Activated CD4-positive, CD25-positive, alpha-beta regulatory T cell treated with anti-CD3 and anti-CD28 coated beads, Interleukin-2, amount 50 U/mL, for 24 hours (primary cell): Measurements from ENCODE around the gene ABHD17B.
"Not testable (repeated sequence)": the region's sequence is repeated elsewhere in the genome, so short reads cannot be mapped to it uniquely, and the experiment has no call there.

Experiments used
- ATAC-seq, 2 donors: fragments of 150-1000 bp; cut with Tn5 transposase; one replicate each; pipeline ENCODE4 v1.10.0; 2021; ENCODE audit warnings: mild to moderate bottlenecking in 1 of 2, moderate library complexity in 1 of 2

The ABHD17B gene

GRCh38 chr9:71911061-71911907 is at the start of gene ABHD17B, which contains the start of gene C9orf85:
Gene ABHD17B (minus strand): TSS chr9:71911193. CDS start chr9:71875080, 36,113 bp downstream.
Gene C9orf85 (plus strand): TSS chr9:71911639. CDS start chr9:71911735, 96 bp downstream.
- peak; percentile 93 to 94 for ATAC-seq

- no peak for ATAC-seq
These were observed 44.4 kb upstream of the ABHD17B start for GRCh38 chr9:71955300-71955915.

- not testable (repeated sequence) for ATAC-seq
These were observed 43.7 kb upstream of the ABHD17B start for GRCh38 chr9:71954652-71955051.

- no peak for ATAC-seq
These were observed 33.9 kb upstream of the ABHD17B start for GRCh38 chr9:71944754-71945375.

- no peak for ATAC-seq
These were observed 31.1 kb upstream of the ABHD17B start for GRCh38 chr9:71941998-71942567.

- no peak for ATAC-seq
These were observed 30.1 kb upstream of the ABHD17B start for GRCh38 chr9:71941060-71941568.

- ATAC-seq = no peak
These were observed 26.9 kb upstream of the ABHD17B start for GRCh38 chr9:71937898-71938297.

GRCh38 chr9:71937070-71937625 is 26.2 kb upstream of the ABHD17B start:
- ATAC-seq = no peak

- no peak for ATAC-seq
These were observed 25.1 kb upstream of the ABHD17B start for GRCh38 chr9:71936066-71936465.

GRCh38 chr9:71931166-71931565 is 20.2 kb upstream of the ABHD17B start:
- ATAC-seq = no peak

GRCh38 chr9:71929791-71930440 is 18.9 kb upstream of the ABHD17B start:
- no peak for ATAC-seq

- no peak for ATAC-seq
These were observed 18.2 kb upstream of the ABHD17B start for GRCh38 chr9:71929223-71929622.

GRCh38 chr9:71928806-71929205 is 17.8 kb upstream of the ABHD17B start:
- no peak for ATAC-seq

- ATAC-seq = no peak
These were observed 17.4 kb upstream of the ABHD17B start for GRCh38 chr9:71928376-71928775.

GRCh38 chr9:71925834-71926233 is 14.8 kb upstream of the ABHD17B start:
- ATAC-seq = no peak

- peak; percentile 41 for ATAC-seq
These were observed 13.6 kb upstream of the ABHD17B start for GRCh38 chr9:71924576-71924975.

GRCh38 chr9:71921190-71921814 is 10.3 kb upstream of the ABHD17B start:
- ATAC-seq = no peak

- no peak for ATAC-seq
These were observed 9.6 kb upstream of the ABHD17B start for GRCh38 chr9:71920456-71921189.

GRCh38 chr9:71918419-71918818 is 7.4 kb upstream of the ABHD17B start:
- no peak for ATAC-seq

GRCh38 chr9:71916834-71917534 is 6.0 kb upstream of the ABHD17B start:
- ATAC-seq = peak in 1 of 2 donors; percentile 38
